ENCODE data around the gene SYNGR1. TPM values are rescaled to one million over a fixed set of nuclear protein-coding genes. Genes with fewer than 3 reads are reported as not detected.

Gene SYNGR1, protein sequence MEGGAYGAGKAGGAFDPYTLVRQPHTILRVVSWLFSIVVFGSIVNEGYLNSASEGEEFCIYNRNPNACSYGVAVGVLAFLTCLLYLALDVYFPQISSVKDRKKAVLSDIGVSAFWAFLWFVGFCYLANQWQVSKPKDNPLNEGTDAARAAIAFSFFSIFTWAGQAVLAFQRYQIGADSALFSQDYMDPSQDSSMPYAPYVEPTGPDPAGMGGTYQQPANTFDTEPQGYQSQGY
- 2.1 and 3.6 TPM in 2 replicates for total RNA-seq

DNA sequence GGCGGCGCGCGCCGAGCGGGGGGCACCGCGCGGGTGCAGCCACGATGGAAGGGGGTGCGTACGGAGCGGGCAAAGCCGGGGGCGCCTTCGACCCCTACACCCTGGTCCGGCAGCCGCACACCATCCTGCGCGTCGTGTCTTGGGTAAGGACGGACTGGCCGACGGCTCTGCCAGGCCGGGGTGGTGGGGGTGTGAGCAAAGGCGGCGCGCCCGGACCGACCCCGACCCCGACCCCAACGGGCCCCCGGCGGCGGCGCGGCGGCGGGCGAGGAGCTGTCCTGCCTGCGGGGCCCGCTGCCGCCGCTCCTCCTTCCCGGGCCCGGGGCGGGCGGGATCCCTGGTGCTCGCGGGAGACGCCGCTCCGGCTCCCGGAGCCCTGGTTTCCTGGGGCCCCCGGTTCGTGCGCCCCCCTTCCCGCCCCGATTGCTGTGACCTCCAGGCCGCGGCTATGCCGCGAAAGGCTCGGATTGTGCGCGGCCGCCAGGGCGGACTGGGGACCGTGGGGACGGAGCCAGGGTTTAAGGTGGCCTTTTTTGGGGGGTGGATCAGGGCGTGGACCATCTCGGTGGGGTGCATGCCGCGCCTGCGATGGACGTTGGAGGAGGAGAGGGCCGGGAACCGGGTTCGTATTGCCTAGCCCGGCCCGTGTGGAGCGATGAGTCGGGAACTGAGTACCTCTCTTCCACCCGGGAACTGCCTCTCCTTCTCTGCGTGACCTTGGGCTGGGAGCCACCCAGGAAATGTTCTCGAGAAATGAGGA is at the start of gene SYNGR1:
Gene SYNGR1, plus strand, starts transcription at position 25 of the 760 bp plus-strand sequence. Its CDS starts 20 bp downstream, at position 45.
- H3K27ac ChIP-seq (ENCODE audit: low read depth, low read length): no peak within 1 kb of the TSS
- no peaks in the 10 kb centered on the region for H3K36me3 ChIP-seq (ENCODE audit: insufficient read depth, low read length)
- peaks cover 4% of the 10 kb centered on the region for H3K4me1 ChIP-seq (ENCODE audit: insufficient read depth, low read length)
- H3K27me3 ChIP-seq (ENCODE audit: insufficient read depth, low read length): peaks cover 14% of the 10 kb centered on the region
- H3K9me3 ChIP-seq (ENCODE audit: low read depth, low read length): no peaks in the 10 kb centered on the region
- H4K20me1 ChIP-seq (ENCODE audit: insufficient read depth, low read length): no peaks in the 10 kb centered on the region
- peak within 1 kb of the TSS; percentile 67 for H2AFZ ChIP-seq (ENCODE audit: low read length)
- DNase-seq (ENCODE audit: insufficient read length, low spot score, missing footprints): peak; percentile 91
- H3K79me2 ChIP-seq (ENCODE audit: insufficient read depth, low read length): no peaks in the 10 kb centered on the region
- peak within 1 kb of the TSS; percentile 70 for H3K4me3 ChIP-seq (ENCODE audit: insufficient read depth, low read length)
- H3K4me2 ChIP-seq (ENCODE audit: insufficient read depth, low read length): peak within 1 kb of the TSS; percentile 73
- no peak for TF ChIP-seq CTCF (IDR thresholded peaks at IDR 0.05; ENCODE audit: extremely low read depth, low read depth, low read length)

DNA sequence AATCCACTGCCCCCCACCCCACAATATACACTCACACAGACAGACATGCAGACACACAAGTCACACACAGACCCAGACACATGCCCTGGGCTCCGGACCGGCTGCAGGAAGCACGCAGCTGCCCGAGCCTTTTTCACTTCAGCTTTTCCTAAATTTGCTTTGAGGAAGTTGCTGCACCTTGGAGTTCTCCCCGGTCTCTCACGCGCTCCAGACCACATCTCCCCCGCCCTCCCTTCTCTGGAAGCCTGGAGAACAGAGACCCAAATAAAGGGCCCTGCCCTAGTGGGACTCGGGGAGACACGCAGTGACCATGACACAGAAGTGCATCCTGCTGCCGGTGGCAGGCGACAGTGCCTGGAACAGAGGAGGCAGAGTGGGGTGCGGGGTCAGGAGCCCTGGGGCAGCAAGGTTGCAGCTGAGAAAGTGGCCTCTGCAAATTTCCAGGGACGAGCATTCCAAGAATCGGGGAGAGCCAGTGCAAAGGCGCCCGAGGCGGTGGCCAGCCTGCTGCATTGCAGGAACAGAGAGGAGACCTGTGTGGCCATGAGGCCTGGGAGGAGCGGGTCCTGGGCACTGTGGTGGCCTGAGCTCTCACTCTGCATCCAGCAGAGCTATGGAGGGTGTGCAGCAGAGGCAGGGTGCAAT is 49.5 kb upstream of the SYNGR1 start:
- Histone ChIP-seq H3K4me1 (ENCODE audit: insufficient read depth, low read length) (peaks cover 3% of the 10 kb centered on the region), H3K27ac (ENCODE audit: low read depth, low read length) (no peak overlapping the region), H3K4me2 (ENCODE audit: insufficient read depth, low read length) (peak overlapping the region; percentile 4), H3K4me3 (ENCODE audit: insufficient read depth, low read length) (no peak overlapping the region), H3K79me2 (ENCODE audit: insufficient read depth, low read length) (no peaks in the 10 kb centered on the region), H3K27me3 (ENCODE audit: insufficient read depth, low read length) (peaks cover 8% of the 10 kb centered on the region), H3K36me3 (ENCODE audit: insufficient read depth, low read length) (no peaks in the 10 kb centered on the region), H4K20me1 (ENCODE audit: insufficient read depth, low read length) (no peaks in the 10 kb centered on the region), H3K9me3 (ENCODE audit: low read depth, low read length) (no peaks in the 10 kb centered on the region), H2AFZ (ENCODE audit: low read length) (no peak overlapping the region)
- peak; percentile 81 for DNase-seq (ENCODE audit: insufficient read length, low spot score, missing footprints)
- no peak for TF ChIP-seq CTCF (IDR thresholded peaks at IDR 0.05; ENCODE audit: extremely low read depth, low read depth, low read length)

DNA sequence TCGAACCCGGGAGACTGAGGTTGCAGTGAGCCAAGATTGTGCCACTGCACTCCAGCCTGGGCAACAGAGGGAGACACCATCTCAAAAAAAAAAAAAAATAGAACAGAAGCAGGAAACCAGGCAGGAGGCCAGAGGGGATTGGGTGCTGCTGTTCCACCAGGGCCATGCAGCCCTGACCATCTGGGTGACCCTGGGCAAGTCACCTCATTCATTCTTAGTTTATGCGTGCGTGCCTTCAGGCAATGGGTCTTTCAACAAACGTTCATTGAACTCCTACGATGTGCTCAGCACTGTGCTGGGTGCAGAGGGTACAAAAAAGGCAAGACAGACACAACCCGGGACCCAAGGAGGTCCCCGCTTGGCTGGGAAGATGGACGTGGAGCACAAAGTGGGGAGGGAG is 48.7 kb upstream of the SYNGR1 start:
- Histone ChIP-seq H3K79me2 (ENCODE audit: insufficient read depth, low read length) (no peaks in the 10 kb centered on the region), H2AFZ (ENCODE audit: low read length) (no peak overlapping the region), H3K27ac (ENCODE audit: low read depth, low read length) (no peak overlapping the region)

More for the DNA sequence above, 48.7 kb upstream of the SYNGR1 start:
- peaks cover 8% of the 10 kb centered on the region for H3K27me3 ChIP-seq (ENCODE audit: insufficient read depth, low read length)
- peak; percentile 44 for DNase-seq (ENCODE audit: insufficient read length, low spot score, missing footprints)
- no peak overlapping the region for H3K4me3 ChIP-seq (ENCODE audit: insufficient read depth, low read length)
- TF ChIP-seq CTCF (IDR thresholded peaks at IDR 0.05; ENCODE audit: extremely low read depth, low read depth, low read length): no peak
- no peaks in the 10 kb centered on the region for H3K36me3 ChIP-seq (ENCODE audit: insufficient read depth, low read length)
- no peaks in the 10 kb centered on the region for H4K20me1 ChIP-seq (ENCODE audit: insufficient read depth, low read length)
- no peak overlapping the region for H3K4me2 ChIP-seq (ENCODE audit: insufficient read depth, low read length)
- peaks cover 3% of the 10 kb centered on the region for H3K4me1 ChIP-seq (ENCODE audit: insufficient read depth, low read length)
- H3K9me3 ChIP-seq (ENCODE audit: low read depth, low read length): no peaks in the 10 kb centered on the region
